Measurements from ENCODE around the gene ITPR2.

DNA sequence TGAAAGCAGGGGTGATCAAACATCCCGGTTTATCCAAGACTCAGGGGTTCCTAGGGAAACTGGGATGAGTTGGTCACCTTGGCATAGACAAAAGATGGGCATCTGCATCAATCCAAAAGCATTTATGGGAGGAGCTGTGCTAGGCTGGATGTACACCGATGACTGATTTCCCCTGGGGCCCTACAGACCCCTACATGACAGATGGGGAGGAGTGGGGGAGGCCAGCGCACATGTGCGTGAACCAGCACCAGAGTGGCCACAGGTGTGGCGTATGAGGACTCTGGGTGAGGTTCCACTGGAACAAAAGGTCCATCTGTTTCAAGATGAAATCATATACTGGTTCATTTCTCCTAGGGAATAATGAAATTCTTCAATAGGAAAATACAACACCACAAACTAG lies 210.4 kb downstream of the ITPR2 start:
- TF ChIP-seq, protein P1, sequence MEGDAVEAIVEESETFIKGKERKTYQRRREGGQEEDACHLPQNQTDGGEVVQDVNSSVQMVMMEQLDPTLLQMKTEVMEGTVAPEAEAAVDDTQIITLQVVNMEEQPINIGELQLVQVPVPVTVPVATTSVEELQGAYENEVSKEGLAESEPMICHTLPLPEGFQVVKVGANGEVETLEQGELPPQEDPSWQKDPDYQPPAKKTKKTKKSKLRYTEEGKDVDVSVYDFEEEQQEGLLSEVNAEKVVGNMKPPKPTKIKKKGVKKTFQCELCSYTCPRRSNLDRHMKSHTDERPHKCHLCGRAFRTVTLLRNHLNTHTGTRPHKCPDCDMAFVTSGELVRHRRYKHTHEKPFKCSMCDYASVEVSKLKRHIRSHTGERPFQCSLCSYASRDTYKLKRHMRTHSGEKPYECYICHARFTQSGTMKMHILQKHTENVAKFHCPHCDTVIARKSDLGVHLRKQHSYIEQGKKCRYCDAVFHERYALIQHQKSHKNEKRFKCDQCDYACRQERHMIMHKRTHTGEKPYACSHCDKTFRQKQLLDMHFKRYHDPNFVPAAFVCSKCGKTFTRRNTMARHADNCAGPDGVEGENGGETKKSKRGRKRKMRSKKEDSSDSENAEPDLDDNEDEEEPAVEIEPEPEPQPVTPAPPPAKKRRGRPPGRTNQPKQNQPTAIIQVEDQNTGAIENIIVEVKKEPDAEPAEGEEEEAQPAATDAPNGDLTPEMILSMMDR (IDR thresholded peaks at IDR 0.05; ENCODE audit: insufficient read depth, low read length), result no peak
- no peak for TF ChIP-seq POLR2AphosphoS5 (IDR thresholded peaks at IDR 0.05; ENCODE audit: low read depth)

Data from HL-60 (cell line).